Keratinocyte (primary cell): Measurements from ENCODE around the gene YAF2. TPM values are rescaled to one million over a fixed set of nuclear protein-coding genes. Genes with fewer than 3 reads are reported as not detected.

Source experiments
- DNase-seq: peaks from one replicate; pipeline ENCODE4 v3.0.0-alpha.2; 2011; ENCODE audit warnings: low read depth, missing footprints, low spot score
- FAIRE-seq: peaks from 2 replicates; lab custom pipeline; 2011; peaks lifted over from hg19 to GRCh38; lab: Jason Lieb, UNC
- H2AFZ ChIP-seq: 2 replicates; pipeline ENCODE4 v1.6.0; 2012; ENCODE audit warnings: low read length, control low read depth, inconsistent platforms; ENCODE audit not compliant: control insufficient read depth
- H3K27ac ChIP-seq: 2 replicates; pipeline ENCODE4 v1.5.1; 2011; ENCODE audit warnings: low read length; ENCODE audit not compliant: control insufficient read depth, insufficient read depth
- H3K27me3 ChIP-seq: 3 replicates; pipeline ENCODE4 v1.6.0; 2011; ENCODE audit warnings: low read length; ENCODE audit not compliant: control insufficient read depth, insufficient read depth; ENCODE audit errors: extremely low read depth
- H3K36me3 ChIP-seq, 2 experiments: 2 replicates in 1 of 2; 3 replicates in 1 of 2; pipeline ENCODE4 v1.5.1; 2011; ENCODE audit warnings: low read length in 2 of 2, mild to moderate bottlenecking in 1 of 2; ENCODE audit not compliant: control insufficient read depth in 2 of 2, insufficient read depth in 2 of 2; ENCODE audit errors: extremely low read depth in 1 of 2
- H3K4me1 ChIP-seq: 3 replicates; pipeline ENCODE4 v1.5.1; 2011; ENCODE audit warnings: low read length; ENCODE audit not compliant: control insufficient read depth, insufficient read depth; ENCODE audit errors: extremely low read depth
- H3K4me2 ChIP-seq: 3 replicates; pipeline ENCODE4 v1.6.0; 2011; ENCODE audit warnings: low read depth, low read length; ENCODE audit not compliant: control insufficient read depth, insufficient read depth; ENCODE audit errors: extremely low read depth
- H3K4me3 ChIP-seq, 3 experiments: fragments of 200-600 bp in 1 of 3; sonication (generic) in 1 of 3; 2 replicates in 2 of 3; 3 replicates in 1 of 3; pipeline ENCODE4 v1.5.1; 2011 to 2016; ENCODE audit warnings: low read length in 3 of 3, mild to moderate bottlenecking in 3 of 3, control low read depth in 2 of 3, inconsistent platforms in 1 of 3, low read depth in 1 of 3, mixed read lengths in 1 of 3, mixed run types in 1 of 3, moderate library complexity in 1 of 3; ENCODE audit not compliant: control insufficient read depth in 2 of 3, insufficient read depth in 2 of 3; ENCODE audit errors: extremely low read depth in 1 of 3
- H3K79me2 ChIP-seq: 2 replicates; pipeline ENCODE4 v1.6.0; 2012; ENCODE audit warnings: low read length; ENCODE audit not compliant: control insufficient read depth, insufficient read depth
- H3K9ac ChIP-seq: 3 replicates; pipeline ENCODE4 v1.6.0; 2011; ENCODE audit warnings: low read length; ENCODE audit not compliant: control insufficient read depth, insufficient read depth; ENCODE audit errors: extremely low read depth
- H3K9me1 ChIP-seq: 3 replicates; pipeline ENCODE4 v1.6.0; 2011; ENCODE audit warnings: low read length; ENCODE audit not compliant: control insufficient read depth, insufficient read depth; ENCODE audit errors: extremely low read depth
- H3K9me3 ChIP-seq: 2 replicates; pipeline ENCODE4 v1.5.1; 2012; ENCODE audit warnings: low read depth, low read length; ENCODE audit not compliant: control insufficient read depth
- H4K20me1 ChIP-seq: 3 replicates; pipeline ENCODE4 v1.6.0; 2011; ENCODE audit warnings: low read length; ENCODE audit not compliant: control insufficient read depth, insufficient read depth; ENCODE audit errors: extremely low read depth
- EZH2 ChIP-seq: IDR thresholded peaks from one replicate; pipeline ENCODE4 v1.6.1; 2012; ENCODE audit warnings: inconsistent platforms, mild to moderate bottlenecking, low read length, moderate library complexity
- dilution Hi-C: fragments of 300-500 bp; cut with MboI; formaldehyde crosslinking; loops from one replicate; pipeline ENCODE4 v1.7.0; 2020; ENCODE audit warnings: low sequenced_read_pairs; ENCODE audit not compliant: extremely low pct_ligation_motif_present
- polyA plus RNA-seq, 5 experiments: library from polyadenylated mRNA; depleted of rRNA in 3 of 5; stranded (reverse) in 3 of 5; stranded (forward) in 1 of 5; unstranded in 1 of 5; fragments of >200 nt; gene quantifications; 1 replicate in 1 of 5; 2 replicates in 3 of 5; 3 replicates in 1 of 5; pipeline versions ENCODE4 v1.2.1 to v1.2.3, GENCODE V29; 2011 to 2012; ENCODE audit warnings: missing spikeins in 2 of 5, low read depth in 1 of 5, low replicate concordance in 1 of 5
- TF ChIP-seq, protein P1 (sequence below), 3 experiments: IDR thresholded peaks in 1 of 3; conservative IDR thresholded peaks in 1 of 3; optimal IDR thresholded peaks in 1 of 3; 2 replicates in 2 of 3; 3 replicates in 1 of 3; pipeline versions ENCODE3 to v1.5.1; 2011; ENCODE audit warnings: low read length in 3 of 3, mild to moderate bottlenecking in 3 of 3, moderate library complexity in 2 of 3, control low read depth in 1 of 3, inconsistent platforms in 1 of 3; ENCODE audit not compliant: insufficient read depth in 2 of 3; ENCODE audit errors: extremely low read depth in 1 of 3

Gene YAF2
- polyA plus RNA-seq, 1 donor (not counting 4 experiments of a cell fraction or from before 2014, with no cell fraction given), result 15.3 TPM

DNA sequence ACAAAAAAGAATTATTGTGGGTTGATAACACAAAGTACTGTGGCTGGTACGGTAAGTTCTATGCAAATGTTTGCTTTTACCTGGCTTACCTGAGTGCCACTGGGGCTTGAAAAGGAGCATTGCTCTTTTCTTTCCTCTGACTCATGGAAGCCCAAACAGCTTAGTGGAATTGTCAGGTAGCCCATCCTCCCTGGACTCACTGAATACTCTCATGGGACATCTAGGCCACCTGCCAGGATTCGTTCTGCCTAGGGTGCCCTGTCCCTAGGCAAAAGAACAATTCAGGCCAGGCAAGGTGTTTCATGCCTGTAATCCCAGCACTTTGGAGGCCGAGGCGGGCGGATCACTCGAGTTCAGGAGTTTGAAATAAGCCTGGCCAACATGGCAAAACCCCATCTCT lies 22.5 kb upstream of the YAF2 start:
- TF ChIP-seq, protein P1, sequence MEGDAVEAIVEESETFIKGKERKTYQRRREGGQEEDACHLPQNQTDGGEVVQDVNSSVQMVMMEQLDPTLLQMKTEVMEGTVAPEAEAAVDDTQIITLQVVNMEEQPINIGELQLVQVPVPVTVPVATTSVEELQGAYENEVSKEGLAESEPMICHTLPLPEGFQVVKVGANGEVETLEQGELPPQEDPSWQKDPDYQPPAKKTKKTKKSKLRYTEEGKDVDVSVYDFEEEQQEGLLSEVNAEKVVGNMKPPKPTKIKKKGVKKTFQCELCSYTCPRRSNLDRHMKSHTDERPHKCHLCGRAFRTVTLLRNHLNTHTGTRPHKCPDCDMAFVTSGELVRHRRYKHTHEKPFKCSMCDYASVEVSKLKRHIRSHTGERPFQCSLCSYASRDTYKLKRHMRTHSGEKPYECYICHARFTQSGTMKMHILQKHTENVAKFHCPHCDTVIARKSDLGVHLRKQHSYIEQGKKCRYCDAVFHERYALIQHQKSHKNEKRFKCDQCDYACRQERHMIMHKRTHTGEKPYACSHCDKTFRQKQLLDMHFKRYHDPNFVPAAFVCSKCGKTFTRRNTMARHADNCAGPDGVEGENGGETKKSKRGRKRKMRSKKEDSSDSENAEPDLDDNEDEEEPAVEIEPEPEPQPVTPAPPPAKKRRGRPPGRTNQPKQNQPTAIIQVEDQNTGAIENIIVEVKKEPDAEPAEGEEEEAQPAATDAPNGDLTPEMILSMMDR (optimal IDR thresholded peaks at IDR 0.05 in 1 of 3, IDR thresholded peaks at IDR 0.05 in 1 of 3, conservative IDR thresholded peaks at IDR 0.05 in 1 of 3; ENCODE audit: extremely low read depth in 1 of 3, insufficient read depth in 2 of 3, low read length in 3 of 3), result no peak
- no peak for TF ChIP-seq EZH2
- H3K9me1 ChIP-seq, result no peaks in the 10 kb centered on the region
- H3K79me2 ChIP-seq, result no peaks in the 10 kb centered on the region
- H3K4me1 ChIP-seq, result no peaks in the 10 kb centered on the region
- H3K4me3 ChIP-seq, result no peak overlapping the region
- dilution Hi-C loops, result no loop called here
- no peak overlapping the region for H2AFZ ChIP-seq
- DNase-seq (no peak), FAIRE-seq (no peak)
- H3K36me3 ChIP-seq, result no peaks in the 10 kb centered on the region
- no peaks in the 10 kb centered on the region for H3K9me3 ChIP-seq
- H4K20me1 ChIP-seq, result no peaks in the 10 kb centered on the region
- H3K4me2 ChIP-seq, result no peak overlapping the region
- H3K9ac ChIP-seq, result no peak overlapping the region
- no peak overlapping the region for H3K27ac ChIP-seq
- H3K27me3 ChIP-seq, result no peaks in the 10 kb centered on the region

DNA sequence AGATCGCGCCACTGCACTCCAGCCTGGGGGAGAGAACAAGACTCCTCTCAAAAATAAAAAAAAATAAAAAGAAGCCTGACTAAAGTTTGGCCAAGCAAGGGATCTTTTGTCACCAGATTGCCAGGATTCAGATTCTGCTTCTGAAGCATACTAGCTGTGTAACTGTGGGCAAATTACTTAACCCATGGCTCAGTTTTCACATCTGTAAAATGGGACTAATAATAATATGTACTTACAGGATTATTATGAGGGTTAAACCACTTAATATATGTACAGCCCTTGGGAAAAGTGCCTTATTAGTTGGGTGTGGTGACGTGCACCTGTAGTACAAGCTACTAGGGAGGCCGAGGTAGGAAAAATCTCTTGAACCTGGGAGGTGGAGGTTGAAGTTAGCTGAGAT lies 21.7 kb upstream of the YAF2 start:
- Histone ChIP-seq H3K36me3 (no peaks in the 10 kb centered on the region), H3K9ac (no peak overlapping the region), H3K79me2 (no peaks in the 10 kb centered on the region), H3K4me1 (no peaks in the 10 kb centered on the region), H3K9me1 (no peaks in the 10 kb centered on the region), H3K4me2 (no peak overlapping the region), H3K27me3 (no peaks in the 10 kb centered on the region), H3K9me3 (no peaks in the 10 kb centered on the region), H3K4me3 (no peak overlapping the region), H3K27ac (no peak overlapping the region), H4K20me1 (no peaks in the 10 kb centered on the region), H2AFZ (no peak overlapping the region)
- TF ChIP-seq, protein P1 (optimal IDR thresholded peaks at IDR 0.05 in 1 of 3, IDR thresholded peaks at IDR 0.05 in 1 of 3, conservative IDR thresholded peaks at IDR 0.05 in 1 of 3; ENCODE audit: extremely low read depth in 1 of 3, insufficient read depth in 2 of 3, low read length in 3 of 3), result no peak
- no peak for TF ChIP-seq EZH2
- dilution Hi-C loops, result no loop called here
- DNase-seq, result no peak
- no peak for FAIRE-seq
